HG02759 (cell line): ENCODE measurements around the gene COL3A1.

ENCODE experiments used
- ATAC-seq: cut with Tn5 transposase; IDR thresholded peaks from one replicate; pipeline ENCODE4 v1.9.1; 2021; ENCODE audit warnings: mild to moderate bottlenecking, moderate library complexity; ENCODE audit not compliant: unreplicated experiment

Gene COL3A1

DNA sequence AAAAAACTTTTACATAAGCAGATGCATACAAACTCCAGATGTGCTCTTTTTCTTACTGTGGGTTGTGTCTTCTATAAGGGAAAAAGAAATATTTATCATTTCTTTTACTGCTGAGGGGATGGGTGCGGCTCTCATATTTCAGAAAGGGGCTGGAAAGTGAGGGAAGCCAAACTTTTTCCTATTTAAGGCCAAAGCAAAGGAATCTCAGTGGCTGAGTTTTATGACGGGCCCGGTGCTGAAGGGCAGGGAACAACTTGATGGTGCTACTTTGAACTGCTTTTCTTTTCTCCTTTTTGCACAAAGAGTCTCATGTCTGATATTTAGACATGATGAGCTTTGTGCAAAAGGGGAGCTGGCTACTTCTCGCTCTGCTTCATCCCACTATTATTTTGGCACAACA is at the start of gene COL3A1:
Gene COL3A1 (plus strand): TSS at position 210 of the 400 bp plus-strand sequence. CDS start 117 bp downstream, at position 327.
- ATAC-seq, result no peak

DNA sequence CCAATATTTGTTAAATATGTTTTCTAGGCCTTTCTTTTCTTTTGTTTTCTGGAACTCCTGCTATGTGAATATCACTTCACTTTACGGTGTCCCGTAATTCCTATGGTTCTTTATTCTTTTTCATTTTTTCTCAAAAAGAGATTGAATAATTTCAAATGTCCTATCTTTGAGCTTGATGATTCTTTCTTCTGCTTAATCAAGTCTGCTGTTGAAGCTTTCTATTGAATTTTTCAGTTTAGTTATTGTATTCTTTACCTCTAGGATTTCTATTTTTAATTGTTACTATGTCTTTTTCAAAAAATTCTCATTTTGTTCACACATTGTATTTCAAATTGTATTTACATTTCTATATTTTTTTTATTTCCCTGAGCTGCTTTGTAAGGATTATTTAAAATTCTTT is 45.5 kb upstream of the COL3A1 start:
- no peak for ATAC-seq

DNA sequence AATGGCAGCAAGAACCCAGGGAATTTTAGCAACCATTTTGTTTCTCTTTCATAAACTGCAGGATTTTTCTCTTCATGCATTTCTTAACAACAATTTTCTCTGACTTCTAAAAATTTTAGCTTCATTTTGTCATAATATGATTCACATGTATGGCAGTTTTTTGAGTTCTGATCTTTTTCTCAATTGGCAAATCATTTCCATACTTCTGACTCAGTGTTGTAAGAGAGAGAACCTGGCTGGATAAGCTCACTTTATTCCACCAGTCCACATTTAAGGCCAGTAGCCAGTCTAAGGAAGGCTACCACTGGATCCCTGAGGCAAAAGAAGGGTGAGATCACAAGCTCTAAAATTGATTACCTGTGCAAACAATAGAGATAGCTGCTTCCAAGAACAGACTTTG is 42.8 kb upstream of the COL3A1 start:
- no peak for ATAC-seq

DNA sequence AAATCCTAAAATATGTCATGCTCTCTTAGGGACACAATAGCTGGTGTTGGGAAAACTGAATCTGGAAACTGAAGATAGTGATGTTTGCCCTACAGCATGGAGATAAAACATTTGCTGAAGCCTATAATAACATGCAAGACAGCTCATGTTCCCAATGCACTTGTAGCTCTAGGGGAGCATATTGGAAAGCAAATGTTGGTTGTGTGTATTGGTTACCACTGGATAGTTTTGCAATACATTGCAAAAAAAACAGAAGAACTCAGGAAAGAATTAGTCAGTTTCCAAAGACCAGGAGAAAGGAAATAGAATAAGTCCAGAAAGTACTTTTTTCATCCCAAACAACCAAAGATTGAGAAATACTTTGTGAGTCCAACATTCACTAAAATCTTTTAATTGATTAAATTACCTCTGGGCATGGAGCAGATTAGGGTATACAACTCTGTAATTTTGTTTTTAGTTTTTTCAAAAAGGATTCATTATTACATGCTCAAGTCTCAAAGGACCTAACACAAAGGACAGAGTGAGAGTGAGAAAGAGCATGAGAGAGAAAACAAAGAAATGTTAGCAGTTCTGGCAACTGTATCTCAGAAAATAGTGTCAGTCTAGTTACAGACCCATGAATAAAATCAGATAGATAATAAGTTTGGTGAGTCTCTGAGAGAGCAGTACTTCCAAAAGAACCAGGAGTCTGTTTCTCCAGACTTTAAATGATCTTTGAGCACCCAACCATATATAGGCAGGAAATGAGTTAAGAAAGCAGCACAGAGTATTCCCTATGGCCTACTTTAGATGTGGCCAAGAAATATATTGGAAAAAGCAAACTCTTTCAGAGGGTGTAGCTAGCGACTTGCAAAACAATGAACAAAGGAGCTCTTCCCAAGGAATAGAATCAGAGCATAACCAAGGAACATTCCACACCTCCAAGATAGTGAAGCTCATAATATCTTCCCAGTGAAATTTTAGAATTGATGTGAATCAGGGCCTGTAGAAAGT is 36.6 kb upstream of the COL3A1 start:
- ATAC-seq, result no peak

DNA sequence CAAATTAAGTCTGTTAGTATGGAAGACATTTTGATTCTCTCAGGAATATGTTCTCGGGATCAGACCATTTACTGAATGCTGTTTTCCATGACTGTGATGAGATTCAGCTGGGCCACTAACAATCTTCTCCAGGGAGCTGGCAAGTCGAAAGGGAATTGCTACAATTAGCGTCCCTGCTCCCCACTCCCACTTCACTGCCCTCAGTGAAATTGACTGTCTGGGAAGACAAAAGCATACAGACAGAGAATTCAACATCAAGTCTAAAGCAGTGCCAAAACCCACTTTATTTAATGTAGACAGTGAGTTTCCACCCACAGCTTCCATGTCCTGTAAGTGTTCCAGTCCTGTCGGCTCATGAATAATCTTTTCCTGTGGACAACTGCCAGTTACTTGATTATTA is 34.0 kb upstream of the COL3A1 start:
- no peak for ATAC-seq

DNA sequence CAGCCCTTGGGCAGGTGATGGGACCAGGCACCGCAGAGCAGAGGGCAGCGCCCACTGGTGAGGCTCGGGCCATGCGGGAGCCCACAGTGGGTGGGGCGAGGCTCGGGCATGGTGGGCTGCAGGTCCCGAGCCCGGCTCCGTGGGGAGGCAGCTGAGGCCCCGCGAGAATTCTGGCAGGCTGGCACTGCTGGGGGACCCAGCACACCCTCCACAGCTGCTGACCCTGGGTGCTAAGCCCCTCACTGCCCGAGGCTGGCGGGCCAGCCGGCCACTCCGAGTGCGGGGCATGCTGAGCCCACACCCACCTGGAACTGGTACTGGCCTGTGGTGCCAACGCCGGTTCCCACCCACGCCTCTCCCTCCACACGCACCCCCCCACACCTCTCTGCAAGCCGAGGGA is 29.7 kb upstream of the COL3A1 start:
- no peak for ATAC-seq

DNA sequence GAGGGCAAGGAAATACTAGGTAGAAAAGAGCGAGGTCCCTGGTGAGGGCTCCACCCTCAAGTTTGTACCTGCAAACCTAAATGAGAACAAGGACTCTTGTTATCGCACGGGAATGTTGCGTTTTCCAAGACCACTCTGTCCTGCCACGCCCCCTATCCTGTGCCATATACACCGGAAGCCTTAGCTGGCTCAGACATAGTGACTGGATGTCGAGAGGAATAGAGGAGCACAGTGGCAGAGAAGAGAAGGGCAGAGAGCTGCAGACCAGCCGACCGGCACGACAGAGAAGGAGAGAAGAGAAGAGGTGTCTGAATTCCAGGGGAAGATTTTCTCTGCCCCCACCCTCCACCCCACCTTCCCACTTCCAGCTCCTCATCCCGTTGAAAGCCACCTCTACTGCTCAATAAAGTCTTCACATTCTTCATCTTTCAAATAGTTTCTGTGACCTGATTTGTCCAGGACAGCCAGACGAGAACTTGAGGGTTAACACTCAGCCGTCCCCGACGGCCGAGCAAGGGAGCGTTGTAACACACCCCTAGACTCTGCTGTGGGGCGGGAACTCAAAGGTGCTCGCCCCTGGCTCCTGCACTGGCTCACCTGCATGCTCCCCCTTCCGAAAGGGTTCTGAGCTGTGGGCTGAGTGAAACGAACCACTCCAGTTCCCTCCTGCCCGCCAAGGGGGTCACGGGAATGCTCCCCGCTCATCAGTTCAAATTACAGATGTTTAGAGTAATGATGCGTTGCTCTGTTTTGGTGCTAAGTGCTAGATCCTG is 24.9 kb upstream of the COL3A1 start:
- ATAC-seq, result no peak

DNA sequence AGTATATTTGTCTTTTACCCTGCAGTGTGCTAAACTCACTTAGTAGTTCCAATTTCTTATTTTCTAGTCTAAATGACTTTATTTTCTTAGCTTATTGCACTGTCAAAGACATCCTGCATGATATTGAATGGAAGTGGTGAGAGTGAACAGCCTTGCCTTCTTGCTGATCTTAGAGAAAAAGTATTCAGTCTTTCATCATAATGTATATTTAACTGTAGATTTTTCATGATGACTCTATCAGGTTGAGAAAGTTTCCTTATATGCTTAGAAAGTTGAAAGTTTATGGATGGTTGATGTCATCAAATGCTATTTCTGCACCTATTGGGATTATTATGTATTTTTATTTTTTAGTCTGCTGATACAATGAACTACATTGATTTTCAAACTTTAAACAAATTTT is 21.3 kb upstream of the COL3A1 start:
- no peak for ATAC-seq

DNA sequence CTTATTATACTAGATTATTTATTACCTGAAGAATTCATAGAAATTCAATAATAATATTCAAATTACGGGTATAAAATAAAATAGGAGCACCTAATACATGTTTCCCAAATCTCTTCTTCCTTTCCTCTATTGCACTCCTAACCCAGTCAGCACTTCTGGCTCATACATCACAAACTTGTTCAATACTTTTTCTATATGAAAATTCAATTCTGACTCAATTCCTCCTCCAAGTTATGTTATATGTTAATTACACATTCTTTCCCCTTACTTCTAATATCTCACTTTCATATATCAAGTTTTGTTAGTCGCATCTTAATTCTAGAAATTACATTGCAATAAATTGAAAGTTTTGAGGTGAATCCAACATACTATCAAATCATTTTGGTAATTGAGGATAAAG is 17.9 kb upstream of the COL3A1 start:
- ATAC-seq, result no peak

DNA sequence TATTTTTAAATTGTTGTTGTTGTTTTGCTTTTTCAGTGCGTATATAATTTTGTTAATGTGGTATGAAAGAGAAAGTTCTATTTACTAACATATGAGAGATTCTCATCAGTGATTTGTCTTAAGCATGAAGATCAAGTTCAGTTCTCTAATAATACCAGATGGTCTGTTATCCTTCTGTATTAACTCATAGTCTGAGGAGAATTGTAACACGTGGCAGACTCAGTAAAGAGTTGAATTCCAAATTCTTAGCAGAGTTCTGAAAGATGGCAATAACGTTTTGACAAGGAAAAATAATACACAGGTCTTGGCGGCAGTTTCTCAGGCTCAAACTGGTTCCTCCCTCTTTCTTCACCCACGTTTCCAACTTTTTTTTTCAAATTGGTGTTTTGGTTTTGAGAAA is 17.2 kb upstream of the COL3A1 start:
- no peak for ATAC-seq

DNA sequence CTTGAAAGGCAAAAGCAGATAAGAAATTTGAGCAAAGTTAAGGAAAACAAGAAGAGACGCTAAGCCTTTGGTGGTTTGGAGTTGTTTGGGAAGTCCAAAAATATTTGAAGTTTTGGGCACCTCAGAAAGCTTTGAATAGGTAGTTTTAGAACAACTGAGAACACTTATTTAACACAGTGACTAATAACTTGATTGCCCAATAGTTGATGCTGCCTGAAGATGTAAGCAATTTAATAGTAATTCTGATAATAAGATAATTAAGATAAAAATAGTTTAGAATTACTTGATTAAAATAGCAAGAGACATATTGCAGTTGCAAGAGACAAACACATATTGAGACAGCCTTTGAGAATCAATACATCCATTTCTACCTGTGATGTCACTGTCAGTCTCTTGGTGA is 16.5 kb upstream of the COL3A1 start:
- no peak for ATAC-seq

DNA sequence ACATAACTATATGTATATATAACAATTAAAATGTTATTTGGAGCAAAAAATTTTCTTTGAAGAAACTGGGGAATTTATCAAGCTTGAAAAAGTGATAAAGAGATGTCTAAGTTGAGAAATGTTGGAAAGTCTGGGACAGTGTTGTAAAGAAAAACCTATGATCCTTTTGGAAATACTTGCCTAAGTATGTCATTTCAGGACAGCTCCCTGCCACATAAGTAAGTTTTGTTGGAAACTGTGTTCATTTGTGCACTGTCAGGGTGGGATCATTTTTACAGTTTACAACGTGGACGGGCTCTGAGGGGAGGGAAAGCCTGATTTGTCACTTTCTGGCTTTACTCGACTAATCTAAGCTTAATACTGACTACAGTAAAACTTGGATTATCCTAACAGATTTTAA is 10.4 kb upstream of the COL3A1 start:
- no peak for ATAC-seq

DNA sequence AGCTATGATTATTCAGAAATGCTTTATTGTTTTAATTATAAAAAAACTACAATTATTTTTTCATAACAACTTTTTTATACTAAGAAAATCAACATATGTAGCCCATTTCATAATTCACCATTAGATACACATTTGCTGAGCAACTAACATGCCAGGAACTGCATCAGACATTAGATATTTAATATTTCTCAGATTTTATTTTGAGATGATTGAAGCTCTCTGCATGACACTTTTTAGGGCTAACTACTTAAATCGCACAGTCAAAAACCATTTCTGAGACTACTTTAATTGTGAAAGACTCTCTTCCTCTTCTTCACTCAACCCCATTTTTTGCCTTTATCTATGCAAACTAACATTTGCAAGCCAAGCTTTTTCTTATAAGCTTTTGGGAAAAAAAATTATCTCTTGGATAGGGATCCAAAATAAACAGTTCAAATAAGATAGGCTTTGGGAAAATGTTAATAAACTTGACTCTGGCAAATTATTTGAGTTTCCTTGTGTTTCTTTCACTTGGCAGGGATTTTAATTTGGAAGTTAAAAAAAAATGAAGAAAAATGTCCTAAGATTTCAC is 9.1 kb upstream of the COL3A1 start:
- ATAC-seq, result no peak

DNA sequence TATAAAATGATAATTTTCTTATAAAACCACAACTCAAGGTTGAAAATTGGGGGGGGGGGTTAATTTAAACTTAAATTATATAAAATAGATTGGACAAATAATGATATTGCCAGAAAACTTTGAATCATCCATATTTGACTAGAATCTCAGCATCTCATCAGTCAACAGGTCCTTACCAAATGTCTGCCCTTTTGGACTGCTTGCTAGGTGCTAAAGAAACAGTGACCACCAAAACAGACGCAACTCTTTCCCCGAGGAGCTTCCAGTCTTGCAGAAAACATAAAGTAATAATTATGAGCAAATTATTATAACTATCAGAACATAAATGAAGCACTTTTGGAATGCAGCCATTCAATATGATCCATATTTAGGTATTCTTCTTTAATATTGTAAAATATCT is 8.6 kb upstream of the COL3A1 start:
- no peak for ATAC-seq

DNA sequence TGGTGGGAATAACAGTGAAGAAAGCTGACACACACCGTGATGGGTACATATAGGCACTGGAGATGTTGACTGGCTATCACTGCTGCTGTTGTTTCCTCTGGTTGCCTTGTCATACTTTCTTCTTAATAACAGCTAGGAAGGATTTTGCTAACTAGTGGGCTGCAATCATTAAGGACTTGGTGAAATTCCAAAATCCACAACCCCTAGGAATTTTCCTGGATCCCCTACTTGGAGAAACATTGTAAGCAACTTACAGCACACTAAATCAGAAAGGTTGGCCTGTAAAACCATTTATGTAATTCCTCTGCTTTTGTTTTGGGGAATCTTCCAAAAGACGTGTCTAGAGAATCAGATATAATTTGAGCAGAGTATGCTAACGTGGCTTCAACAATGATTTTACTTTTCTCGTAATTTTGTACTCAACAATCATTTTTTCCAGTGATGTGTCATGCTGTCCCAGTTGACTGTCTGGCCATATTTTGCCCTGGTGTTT is 8.0 kb upstream of the COL3A1 start:
- no peak for ATAC-seq

DNA sequence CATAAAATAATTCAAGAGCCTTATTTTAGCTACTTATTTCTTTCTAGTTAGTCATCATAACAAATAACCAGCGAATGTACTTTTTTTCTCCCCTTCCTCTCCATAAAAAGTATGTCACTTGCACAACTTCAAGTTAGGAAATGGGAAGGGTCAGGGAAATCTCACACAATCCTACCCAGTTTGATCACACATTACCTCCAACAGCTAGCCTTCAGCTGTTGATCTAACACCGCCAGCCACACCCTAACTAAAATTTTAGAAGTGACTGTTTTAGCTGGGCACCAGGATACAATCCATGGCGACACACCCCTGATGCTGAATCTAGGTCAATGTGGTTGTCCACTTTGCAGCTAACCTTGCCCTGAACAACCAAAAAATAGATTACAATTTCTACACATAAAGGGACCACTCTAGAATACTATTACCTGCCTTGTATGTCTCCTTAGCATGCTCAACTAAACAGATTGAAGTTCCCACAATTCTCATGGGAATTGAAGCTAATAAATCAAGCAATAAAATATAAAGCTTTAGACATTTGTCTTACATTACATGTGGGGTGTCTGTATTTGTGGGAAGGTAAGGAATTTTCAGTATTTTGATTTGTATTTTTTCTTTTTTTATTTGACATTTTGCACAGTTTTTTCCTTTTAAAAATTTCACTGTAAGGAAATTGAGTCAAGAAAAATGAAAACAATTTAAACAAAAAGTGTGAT is 7.3 kb upstream of the COL3A1 start:
- ATAC-seq, result no peak

DNA sequence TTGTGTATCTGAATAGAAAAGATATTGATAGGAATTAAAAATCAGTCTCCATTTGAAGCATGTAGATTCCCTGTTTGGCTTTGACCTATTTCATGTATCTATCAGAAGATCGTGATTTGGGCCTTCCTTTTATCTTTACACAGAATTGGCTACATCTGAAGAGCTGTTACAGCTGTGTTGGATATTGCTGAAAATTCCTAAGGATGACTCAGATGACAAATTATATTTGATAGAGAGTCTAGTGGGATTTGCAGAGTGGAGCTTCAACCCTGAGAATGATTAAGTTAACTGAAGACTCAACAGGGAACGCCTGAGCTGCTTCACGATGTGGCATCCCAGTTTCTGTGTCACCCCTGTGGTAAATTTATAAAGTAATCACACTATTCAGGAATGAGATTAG is 4.9 kb upstream of the COL3A1 start:
- no peak for ATAC-seq

DNA sequence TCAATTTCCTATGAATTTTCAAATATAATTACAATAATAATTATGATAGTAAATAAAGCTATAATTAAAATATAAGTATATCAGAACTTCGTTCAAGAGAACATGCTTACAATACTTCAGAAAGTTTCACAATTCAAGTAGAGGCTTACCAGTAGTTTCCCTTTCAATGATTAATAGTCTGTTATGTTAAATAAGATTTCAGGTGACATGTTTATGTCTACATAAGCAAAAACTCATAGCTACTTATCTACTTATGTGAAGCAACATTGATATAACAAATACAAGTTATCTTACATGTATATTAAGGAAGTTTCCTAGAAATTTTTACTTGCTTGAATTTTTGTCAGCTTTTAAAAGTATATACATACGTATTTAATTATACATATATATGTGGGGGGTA is 4.5 kb upstream of the COL3A1 start:
- no peak for ATAC-seq

DNA sequence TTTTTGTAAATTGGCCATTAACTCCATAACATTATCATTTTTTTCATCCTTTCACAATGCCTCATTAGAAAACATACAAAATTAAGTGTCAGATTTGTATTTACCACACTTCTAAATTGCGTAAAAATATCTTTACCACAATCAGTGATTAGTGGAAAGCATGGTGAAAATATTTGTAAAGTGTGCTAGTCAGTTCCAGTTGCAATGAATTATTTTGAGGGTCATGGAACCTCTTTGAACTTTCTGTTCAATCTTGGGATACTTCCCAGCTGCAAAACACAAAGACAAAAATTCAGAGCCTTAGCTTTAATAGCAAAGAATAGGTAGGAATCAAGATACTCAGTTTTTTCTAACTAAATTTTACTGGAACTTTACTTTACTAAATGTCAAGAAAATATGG is 4.0 kb upstream of the COL3A1 start:
- ATAC-seq, result no peak

DNA sequence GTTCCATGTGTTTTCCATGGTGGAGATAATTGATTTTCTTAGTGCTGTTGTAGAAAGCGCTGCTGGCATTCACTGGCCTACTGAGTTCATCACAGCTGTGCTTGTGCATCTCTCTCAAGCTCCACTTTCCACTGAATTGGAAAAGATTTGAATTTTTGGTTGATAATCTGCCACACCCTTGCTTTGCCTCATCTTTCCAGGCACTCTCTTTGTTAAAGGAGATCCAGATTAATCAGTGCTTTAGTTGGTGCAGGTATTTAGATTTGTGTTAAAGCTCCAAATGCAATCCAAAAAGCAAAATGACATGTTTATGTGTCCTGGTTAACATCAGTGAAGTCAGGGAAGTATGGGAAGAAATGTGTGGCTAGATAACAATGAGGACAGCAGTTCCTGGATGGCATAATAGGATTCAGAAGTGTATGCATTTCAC is 2.7 kb upstream of the COL3A1 start:
- no peak for ATAC-seq

DNA sequence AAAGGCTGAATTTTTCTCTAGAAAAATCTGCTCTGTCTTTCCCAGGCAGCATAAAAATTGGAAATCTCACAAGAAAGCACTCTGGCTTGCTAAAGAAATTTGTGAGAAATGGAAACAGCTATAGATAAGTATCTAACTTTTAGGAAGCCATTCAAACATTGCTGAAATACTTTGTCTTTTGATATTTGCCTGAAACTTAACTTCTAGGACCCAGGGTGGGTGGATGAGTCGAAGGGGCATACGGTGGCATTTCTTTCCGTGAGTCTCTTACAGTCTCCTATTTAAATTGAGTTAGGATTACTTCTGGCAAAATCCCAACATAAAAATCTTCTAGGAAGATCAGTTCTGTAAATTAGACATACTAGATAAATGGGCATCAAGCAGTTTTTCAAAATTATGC is 532 bp upstream of the COL3A1 start:
- ATAC-seq, result no peak
